Suppressor macrophage treated with lipopolysaccharide for 1 hour (primary cell): Measurements from ENCODE around the gene TFIP11.
A peak's percentile ranks its signal among the peaks of the same experiment; 100 is the strongest.

Experiments
- DNase-seq, 3 donors: peaks; one replicate each; pipeline ENCODE4 v3.0.0-alpha.2; 2020 to 2022

Gene TFIP11

GRCh38 chr22:26477341-26477731 lies 34.9 kb downstream of the TFIP11 start:
- peak; percentile 31 to 51 (median 47) for DNase-seq

- peak; percentile 45 to 70 (median 70) for DNase-seq
Observed at GRCh38 chr22:26476705-26477340, 35.5 kb downstream of the TFIP11 start.

GRCh38 chr22:26474682-26475081 lies 37.6 kb downstream of the TFIP11 start:
- DNase-seq = peak; percentile 49 to 71 (median 68)

GRCh38 chr22:26471522-26471921 lies 40.8 kb downstream of the TFIP11 start:
- no peak for DNase-seq

GRCh38 chr22:26470807-26471206 lies 41.5 kb downstream of the TFIP11 start:
- DNase-seq = no peak

- no peak for DNase-seq
Observed at GRCh38 chr22:26466196-26466595, 46.1 kb downstream of the TFIP11 start.

GRCh38 chr22:26464312-26464711 lies 48.0 kb downstream of the TFIP11 start:
- no peak for DNase-seq

- DNase-seq = no peak
Observed at GRCh38 chr22:26463688-26464087, 48.6 kb downstream of the TFIP11 start.

- DNase-seq = peak; percentile 51 to 68 (median 63)
Observed at GRCh38 chr22:26463101-26463661, 49.1 kb downstream of the TFIP11 start.

- no peak for DNase-seq
Observed at GRCh38 chr22:26462641-26463040, 49.6 kb downstream of the TFIP11 start.

- DNase-seq = no peak
Observed at GRCh38 chr22:26462051-26462450, 50.2 kb downstream of the TFIP11 start.

- peak; percentile 62 to 84 (median 66) for DNase-seq
Observed at GRCh38 chr22:26461188-26461810, 51.0 kb downstream of the TFIP11 start.

GRCh38 chr22:26460202-26460601 lies 52.1 kb downstream of the TFIP11 start:
- DNase-seq = no peak

GRCh38 chr22:26457661-26458272 lies 54.5 kb downstream of the TFIP11 start:
- no peak for DNase-seq

- DNase-seq = no peak
Observed at GRCh38 chr22:26453812-26454500, 58.3 kb downstream of the TFIP11 start.

GRCh38 chr22:26453216-26453615 lies 59.1 kb downstream of the TFIP11 start:
- DNase-seq = no peak

- no peak for DNase-seq
Observed at GRCh38 chr22:26452236-26453016, 59.8 kb downstream of the TFIP11 start.

GRCh38 chr22:26450453-26451185 lies 61.7 kb downstream of the TFIP11 start:
- no peak for DNase-seq

- DNase-seq = no peak
Observed at GRCh38 chr22:26448941-26449340, 63.3 kb downstream of the TFIP11 start.

- no peak for DNase-seq
Observed at GRCh38 chr22:26448334-26448733, 63.9 kb downstream of the TFIP11 start.

- DNase-seq = no peak
Observed at GRCh38 chr22:26447584-26448329, 64.5 kb downstream of the TFIP11 start.
